PC-9 (cell line): ENCODE data around the gene CEL. TPM values are rescaled to one million over a fixed set of nuclear protein-coding genes. Genes with fewer than 3 reads are reported as not detected.
"Not testable (repeated sequence)": the region's sequence is repeated elsewhere in the genome, so short reads cannot be mapped to it uniquely, and the experiment has no call there.

Experiments used
- BruUV-seq: library from RNA; stranded (reverse); fragments of 400-500 nt; replicated peaks from 2 replicates; lab custom pipeline; 2021; lab: Mats Ljungman, UMichigan
- CTCF ChIA-PET: fragments of 300-600 bp; sonication (Branson Sonifier 250); formaldehyde crosslinking; loops from one replicate; lab custom pipeline; 2022; ENCODE audit warnings: antibody characterized with exemption; lab: Charles Lee
- POLR2A ChIA-PET: fragments of 300-600 bp; sonication (Branson Sonifier 250); formaldehyde crosslinking; loops from one replicate; lab custom pipeline; 2022; ENCODE audit warnings: antibody characterized with exemption; ENCODE audit not compliant: unreplicated experiment; lab: Charles Lee
- DNase-seq, 2 experiments: peaks; one replicate each; pipeline versions ENCODE4 v3.0.0 to v3.0.0-alpha.2; 2015 to 2022; ENCODE audit warnings: mixed read lengths in 1 of 2
- H2AFZ ChIP-seq: fragments of 200-600 bp; sonication (generic); 2 replicates; pipeline ENCODE4 v1.8.1; 2017; ENCODE audit warnings: antibody characterized with exemption
- H3F3A ChIP-seq: fragments of 200-600 bp; sonication (generic); 2 replicates; pipeline ENCODE4 v1.8.1; 2017; ENCODE audit warnings: antibody characterized with exemption, mild to moderate bottlenecking, low read depth; ENCODE audit not compliant: insufficient read depth
- H3K27ac ChIP-seq: fragments of 200-600 bp; sonication (generic); 2 replicates; pipeline ENCODE4 v1.6.1; 2016; ENCODE audit warnings: mixed run types
- H3K27me3 ChIP-seq: fragments of 200-600 bp; sonication (generic); 2 replicates; pipeline ENCODE4 v1.6.1; 2016; ENCODE audit warnings: low read depth, mixed run types; ENCODE audit not compliant: insufficient read depth
- H3K36me3 ChIP-seq: fragments of 200-600 bp; sonication (generic); 2 replicates; pipeline ENCODE4 v1.6.1; 2016; ENCODE audit warnings: low read depth, mixed run types
- H3K4me1 ChIP-seq: fragments of 200-600 bp; sonication (generic); replicated peaks from 2 replicates; pipeline ENCODE4 v1.6.1; 2016; ENCODE audit warnings: mixed run types; ENCODE audit not compliant: insufficient read depth
- H3K4me2 ChIP-seq: fragments of 200-600 bp; sonication (generic); 2 replicates; pipeline ENCODE4 v1.6.1; 2017; ENCODE audit warnings: mixed run types
- H3K4me3 ChIP-seq: fragments of 200-600 bp; sonication (generic); 2 replicates; pipeline ENCODE4 v1.6.1; 2016; ENCODE audit warnings: mixed run types
- H3K79me2 ChIP-seq: fragments of 200-600 bp; sonication (generic); 2 replicates; pipeline ENCODE4 v1.6.1; 2017; ENCODE audit warnings: low read depth, mixed run types
- H3K9me2 ChIP-seq: fragments of 200-600 bp; sonication (generic); 2 replicates; pipeline ENCODE4 v1.8.1; 2017; ENCODE audit warnings: mild to moderate bottlenecking; ENCODE audit not compliant: insufficient read depth
- H3K9me3 ChIP-seq: fragments of 200-600 bp; sonication (generic); 2 replicates; pipeline ENCODE4 v1.8.1; 2016; ENCODE audit warnings: low read depth; ENCODE audit not compliant: insufficient read depth
- H4K20me1 ChIP-seq: fragments of 200-600 bp; sonication (generic); 2 replicates; pipeline ENCODE4 v1.8.1; 2017; ENCODE audit not compliant: insufficient read depth
- EZH2 ChIP-seq: fragments of 200-600 bp; sonication (generic); IDR thresholded peaks from 2 replicates; pipeline ENCODE4 v1.8.0; 2017; ENCODE audit warnings: antibody characterized with exemption, low read depth
- intact Hi-C: fragments of 100-400 bp; cut with micrococcal nuclease; formaldehyde crosslinking; loops from one replicate; pipeline ENCODE4 v1.10.0; 2022; ENCODE audit not compliant: unreplicated experiment
- total RNA-seq: library from RNA; stranded (reverse); gene quantifications from 2 replicates; pipeline ENCODE4 v1.2.3, GENCODE V29; 2021
- TF ChIP-seq, protein P1 (sequence below): fragments of 200-600 bp; sonication (generic); conservative IDR thresholded peaks from 2 replicates; pipeline ENCODE4 v1.6.1; 2017; ENCODE audit warnings: mixed run types, antibody characterized with exemption, mild to moderate bottlenecking, moderate library complexity

CEL gene
- total RNA-seq, 1 experiment from 2014 or later = 2.7 TPM

DNA sequence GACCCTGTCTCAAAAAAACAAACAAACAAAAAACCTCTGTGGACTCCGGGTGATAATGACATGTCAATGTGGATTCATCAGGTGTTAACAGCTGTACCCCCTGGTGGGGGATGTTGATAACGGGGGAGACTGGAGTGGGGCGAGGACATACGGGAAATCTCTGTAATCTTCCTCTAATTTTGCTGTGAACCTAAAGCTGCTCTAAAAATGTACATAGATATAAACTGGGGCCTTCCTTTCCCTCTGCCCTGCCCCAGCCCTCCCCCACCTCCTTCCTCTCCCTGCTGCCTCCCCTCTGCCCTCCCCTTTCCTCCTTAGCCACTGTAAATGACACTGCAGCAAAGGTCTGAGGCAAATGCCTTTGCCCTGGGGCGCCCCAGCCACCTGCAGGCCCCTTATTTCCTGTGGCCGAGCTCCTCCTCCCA lies 1.4 kb upstream of the CEL start:
- BruUV-seq = no TSS peak
- TF ChIP-seq, protein P1, sequence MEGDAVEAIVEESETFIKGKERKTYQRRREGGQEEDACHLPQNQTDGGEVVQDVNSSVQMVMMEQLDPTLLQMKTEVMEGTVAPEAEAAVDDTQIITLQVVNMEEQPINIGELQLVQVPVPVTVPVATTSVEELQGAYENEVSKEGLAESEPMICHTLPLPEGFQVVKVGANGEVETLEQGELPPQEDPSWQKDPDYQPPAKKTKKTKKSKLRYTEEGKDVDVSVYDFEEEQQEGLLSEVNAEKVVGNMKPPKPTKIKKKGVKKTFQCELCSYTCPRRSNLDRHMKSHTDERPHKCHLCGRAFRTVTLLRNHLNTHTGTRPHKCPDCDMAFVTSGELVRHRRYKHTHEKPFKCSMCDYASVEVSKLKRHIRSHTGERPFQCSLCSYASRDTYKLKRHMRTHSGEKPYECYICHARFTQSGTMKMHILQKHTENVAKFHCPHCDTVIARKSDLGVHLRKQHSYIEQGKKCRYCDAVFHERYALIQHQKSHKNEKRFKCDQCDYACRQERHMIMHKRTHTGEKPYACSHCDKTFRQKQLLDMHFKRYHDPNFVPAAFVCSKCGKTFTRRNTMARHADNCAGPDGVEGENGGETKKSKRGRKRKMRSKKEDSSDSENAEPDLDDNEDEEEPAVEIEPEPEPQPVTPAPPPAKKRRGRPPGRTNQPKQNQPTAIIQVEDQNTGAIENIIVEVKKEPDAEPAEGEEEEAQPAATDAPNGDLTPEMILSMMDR = no peak
- no peak for TF ChIP-seq EZH2
- Histone ChIP-seq H3K36me3 (no peaks in the 10 kb centered on the region), H3K9me2 (no peaks in the 10 kb centered on the region), H3K4me2 (no peak overlapping the region), H4K20me1 (no peaks in the 10 kb centered on the region), H3K27ac (no peak overlapping the region), H2AFZ (no peak overlapping the region), H3K4me1 (no peaks in the 10 kb centered on the region), H3F3A (no peaks in the 10 kb centered on the region; the same call in 1 of the 2 replicates), H3K9me3 (no peaks in the 10 kb centered on the region), H3K79me2 (no peaks in the 10 kb centered on the region), H3K4me3 (no peak overlapping the region), H3K27me3 (no peaks in the 10 kb centered on the region)
- no peak for DNase-seq
- POLR2A ChIA-PET = no interaction called here
- CTCF ChIA-PET = interaction anchor here (0.6 kb wide), 1 partner anchor 36 kb away, joined by 3 read pairs; no protein-coding TSS in a partner anchor
- intact Hi-C loops = no loop called here

DNA sequence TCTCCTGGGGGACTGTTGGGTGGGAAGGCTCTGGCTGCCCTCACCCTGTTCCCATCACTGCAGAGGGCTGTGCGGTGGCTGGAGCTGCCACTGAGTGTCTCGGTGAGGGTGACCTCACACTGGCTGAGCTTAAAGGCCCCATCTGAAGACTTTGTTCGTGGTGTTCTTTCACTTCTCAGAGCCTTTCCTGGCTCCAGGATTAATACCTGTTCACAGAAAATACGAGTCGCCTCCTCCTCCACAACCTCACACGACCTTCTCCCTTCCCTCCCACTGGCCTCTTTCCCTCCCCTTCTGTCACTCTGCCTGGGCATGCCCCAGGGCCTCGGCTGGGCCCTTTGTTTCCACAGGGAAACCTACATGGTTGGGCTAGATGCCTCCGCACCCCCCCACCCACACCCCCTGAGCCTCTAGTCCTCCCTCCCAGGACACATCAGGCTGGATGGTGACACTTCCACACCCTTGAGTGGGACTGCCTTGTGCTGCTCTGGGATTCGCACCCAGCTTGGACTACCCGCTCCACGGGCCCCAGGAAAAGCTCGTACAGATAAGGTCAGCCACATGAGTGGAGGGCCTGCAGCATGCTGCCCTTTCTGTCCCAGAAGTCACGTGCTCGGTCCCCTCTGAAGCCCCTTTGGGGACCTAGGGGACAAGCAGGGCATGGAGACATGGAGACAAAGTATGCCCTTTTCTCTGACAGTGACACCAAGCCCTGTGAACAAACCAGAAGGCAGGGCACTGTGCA lies 590 bp upstream of the CEL start:
- POLR2A ChIA-PET, H2AFZ ChIP-seq: not testable (repeated sequence)

DNA sequence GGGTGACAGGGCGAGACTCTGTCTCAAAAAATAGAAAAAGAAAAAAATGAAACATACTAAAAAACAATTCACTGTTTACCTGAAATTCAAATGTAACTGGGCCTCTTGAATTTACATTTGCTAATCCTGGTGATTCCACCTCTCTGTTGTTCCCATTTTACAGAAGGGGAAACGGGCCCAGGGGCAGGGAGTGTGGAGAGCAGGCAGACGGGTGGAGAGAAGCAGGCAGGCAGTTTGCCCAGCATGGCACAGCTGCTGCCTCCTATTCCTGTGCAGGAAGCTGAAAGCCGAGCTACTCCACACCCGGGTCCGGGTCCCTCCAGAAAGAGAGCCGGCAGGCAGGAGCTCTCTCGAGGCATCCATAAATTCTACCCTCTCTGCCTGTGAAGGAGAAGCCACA lies 788 bp downstream of the CEL start:
- H3K9me2 ChIP-seq, intact Hi-C loops, BruUV-seq, H3K36me3 ChIP-seq, CTCF ChIA-PET, H3F3A ChIP-seq, H3K4me3 ChIP-seq, H3K4me1 ChIP-seq, DNase-seq, H3K27me3 ChIP-seq, H3K9me3 ChIP-seq, H4K20me1 ChIP-seq, H3K27ac ChIP-seq, H2AFZ ChIP-seq, POLR2A ChIA-PET, H3K4me2 ChIP-seq, H3K79me2 ChIP-seq: not testable (repeated sequence)

More for the DNA sequence above, 590 bp upstream of the CEL start:
- BruUV-seq, H3K36me3 ChIP-seq, H3F3A ChIP-seq, H3K79me2 ChIP-seq, intact Hi-C loops, H3K27ac ChIP-seq, H3K4me3 ChIP-seq, DNase-seq, H3K4me1 ChIP-seq, H3K9me2 ChIP-seq, CTCF ChIA-PET, H4K20me1 ChIP-seq, H3K9me3 ChIP-seq, H3K27me3 ChIP-seq, H3K4me2 ChIP-seq: not testable (repeated sequence)

DNA sequence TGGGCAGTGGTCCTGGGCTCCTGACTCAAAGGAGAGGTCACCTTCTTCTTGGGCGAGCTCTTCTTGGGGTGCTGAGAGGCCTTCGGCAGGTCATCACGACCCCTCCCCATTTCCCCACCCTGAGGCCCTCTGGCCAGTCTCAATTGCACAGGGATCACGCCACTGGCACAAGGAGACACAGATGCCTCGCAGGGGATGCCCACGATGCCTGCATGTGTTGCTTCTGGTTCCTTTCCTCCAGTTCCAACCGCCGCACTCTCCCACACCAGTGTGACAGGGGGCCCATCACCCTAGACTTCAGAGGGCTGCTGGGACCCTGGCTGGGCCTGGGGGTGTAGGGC lies 1.3 kb downstream of the CEL start:
- H3K9me3 ChIP-seq = no peaks in the 10 kb centered on the region
- no peaks in the 10 kb centered on the region for H3K27me3 ChIP-seq
- no peak overlapping the region for H2AFZ ChIP-seq
- CTCF ChIA-PET = no interaction called here
- no peaks in the 10 kb centered on the region for H4K20me1 ChIP-seq
- no peaks in the 10 kb centered on the region; the same call in 1 of the 2 replicates for H3F3A ChIP-seq
- no peak overlapping the region for H3K27ac ChIP-seq
- no peaks in the 10 kb centered on the region for H3K4me1 ChIP-seq
- no peaks in the 10 kb centered on the region for H3K79me2 ChIP-seq
- no peaks in the 10 kb centered on the region for H3K9me2 ChIP-seq
- BruUV-seq = no TSS peak
- POLR2A ChIA-PET = no interaction called here
- TF ChIP-seq, protein P1 = no peak
- no peak for TF ChIP-seq EZH2
- DNase-seq = no peak
- no peaks in the 10 kb centered on the region for H3K36me3 ChIP-seq
- H3K4me2 ChIP-seq = no peak overlapping the region
- intact Hi-C loops = no loop called here
- H3K4me3 ChIP-seq = no peak overlapping the region
